ENCODE data around the gene NEDD9. TPM values are rescaled to one million over a fixed set of nuclear protein-coding genes. Genes with fewer than 3 reads are reported as not detected.

The NEDD9 gene, protein sequence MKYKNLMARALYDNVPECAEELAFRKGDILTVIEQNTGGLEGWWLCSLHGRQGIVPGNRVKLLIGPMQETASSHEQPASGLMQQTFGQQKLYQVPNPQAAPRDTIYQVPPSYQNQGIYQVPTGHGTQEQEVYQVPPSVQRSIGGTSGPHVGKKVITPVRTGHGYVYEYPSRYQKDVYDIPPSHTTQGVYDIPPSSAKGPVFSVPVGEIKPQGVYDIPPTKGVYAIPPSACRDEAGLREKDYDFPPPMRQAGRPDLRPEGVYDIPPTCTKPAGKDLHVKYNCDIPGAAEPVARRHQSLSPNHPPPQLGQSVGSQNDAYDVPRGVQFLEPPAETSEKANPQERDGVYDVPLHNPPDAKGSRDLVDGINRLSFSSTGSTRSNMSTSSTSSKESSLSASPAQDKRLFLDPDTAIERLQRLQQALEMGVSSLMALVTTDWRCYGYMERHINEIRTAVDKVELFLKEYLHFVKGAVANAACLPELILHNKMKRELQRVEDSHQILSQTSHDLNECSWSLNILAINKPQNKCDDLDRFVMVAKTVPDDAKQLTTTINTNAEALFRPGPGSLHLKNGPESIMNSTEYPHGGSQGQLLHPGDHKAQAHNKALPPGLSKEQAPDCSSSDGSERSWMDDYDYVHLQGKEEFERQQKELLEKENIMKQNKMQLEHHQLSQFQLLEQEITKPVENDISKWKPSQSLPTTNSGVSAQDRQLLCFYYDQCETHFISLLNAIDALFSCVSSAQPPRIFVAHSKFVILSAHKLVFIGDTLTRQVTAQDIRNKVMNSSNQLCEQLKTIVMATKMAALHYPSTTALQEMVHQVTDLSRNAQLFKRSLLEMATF
- total RNA-seq = 20.8 and 30.2 TPM in 2 replicates

DNA sequence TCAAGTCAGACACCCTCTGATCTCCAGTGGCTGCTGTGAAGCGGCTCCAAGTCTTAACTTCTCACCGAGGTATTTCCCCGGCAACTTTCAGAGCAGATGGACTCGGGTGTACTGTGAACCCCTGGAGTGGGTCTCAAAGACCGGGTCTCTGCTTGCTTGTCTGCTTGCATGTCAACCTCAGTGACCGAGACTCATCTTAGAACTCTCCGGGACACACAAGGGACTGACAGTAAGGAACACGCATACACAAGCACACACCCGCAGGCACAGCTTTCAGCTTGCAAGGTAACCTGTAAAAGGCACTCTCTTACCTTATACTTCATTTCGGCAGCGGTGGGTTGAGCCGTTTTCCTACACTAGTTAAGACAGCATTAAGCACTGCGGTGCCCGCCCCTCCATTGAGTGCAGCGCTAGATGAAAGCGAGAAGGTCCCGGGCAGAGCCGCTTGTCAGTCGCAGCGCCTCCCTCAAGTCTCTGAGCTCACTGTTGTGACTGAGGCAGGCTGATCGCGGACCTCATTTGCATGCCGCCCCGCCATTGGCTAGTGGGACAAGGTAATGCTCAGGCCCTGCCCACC lies at the start of gene NEDD9:
Gene NEDD9, minus strand, starts transcription at position 476 of the 577 bp plus-strand sequence. Its CDS starts 153 bp downstream, at position 323.

Small RNA genes lying within 50 kb of the gene (small RNA-seq; reads per million reads assigned to genes)
- gene AL136139.1 (ENCODE audit: low replicate concordance) = not detected

Other genes with a start within 250 kb of the NEDD9 start
- 0.43 and 32.8 TPM in 2 replicates for gene ELOVL2, start 188.4 kb downstream of the NEDD9 start, total RNA-seq
- gene SMIM13, start 138.8 kb downstream of the NEDD9 start, total RNA-seq = 15.3 and 18.6 TPM in 2 replicates
- 0.22 TPM in 1 of 2 replicates, not detected in the other for gene ERVFRD-1, start 120.9 kb downstream of the NEDD9 start, total RNA-seq